OCI-LY1 (cell line): ENCODE results near the gene MFSD6.

ENCODE experiments used
- EZH2 ChIP-seq: fragments of 200-600 bp; sonication (generic), shearing (Covaris generic); IDR thresholded peaks from 2 replicates; pipeline ENCODE4 v1.8.0; 2017; ENCODE audit warnings: borderline replicate concordance, mixed run types, mild to moderate bottlenecking, antibody characterized with exemption, low read length, moderate library complexity, mixed read lengths
- TF ChIP-seq, protein P1 (sequence below): fragments of 200-600 bp; sonication (generic), shearing (Covaris generic); IDR thresholded peaks from 2 replicates; pipeline ENCODE4 v1.5.1; 2017; ENCODE audit warnings: mild to moderate bottlenecking, antibody characterized with exemption, low read length, moderate library complexity, mixed read lengths

DNA sequence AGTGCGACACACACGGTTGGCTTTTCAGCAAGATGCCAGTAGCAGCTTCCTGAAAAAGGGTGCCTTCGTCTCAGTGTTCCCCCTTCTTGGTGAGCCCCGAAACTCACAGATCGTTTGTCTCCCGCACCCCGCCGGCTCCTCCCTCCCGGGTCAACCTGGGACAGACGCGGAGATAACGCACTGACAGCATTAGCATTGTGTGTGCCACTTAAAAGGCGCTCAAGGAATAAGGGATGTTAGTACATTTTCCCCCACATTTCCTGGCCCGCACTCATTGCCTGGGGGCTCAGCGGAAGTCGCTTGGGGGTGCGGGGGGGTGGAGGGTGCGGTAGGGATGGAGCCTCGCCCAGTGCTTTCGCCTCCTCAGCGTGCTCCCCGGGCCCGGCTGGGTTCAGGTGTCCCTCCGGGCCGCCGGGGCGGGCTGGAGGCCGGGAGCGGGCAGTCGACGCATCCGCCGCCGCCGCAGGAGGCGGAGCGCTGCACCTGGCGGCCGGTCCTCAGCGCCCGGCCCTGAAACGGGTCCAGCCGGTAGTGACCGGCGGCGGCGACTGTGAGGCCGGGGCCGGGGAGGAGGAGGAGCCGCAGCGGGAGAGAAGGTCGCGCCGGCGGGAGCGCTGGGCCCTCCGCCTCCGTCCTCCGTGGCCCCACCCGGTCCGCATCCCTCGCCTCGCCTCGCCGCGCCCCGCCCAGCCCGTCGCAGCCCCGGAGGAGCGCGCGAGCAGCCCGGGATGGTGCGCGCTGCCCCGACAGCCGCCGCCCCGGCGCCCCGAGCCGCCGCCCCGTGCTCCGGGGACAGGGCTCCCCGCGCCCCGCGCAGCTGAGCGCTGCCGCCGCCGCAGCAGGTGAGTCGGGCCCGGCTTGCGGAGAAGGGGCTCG lies at the start of gene MFSD6:
- TF ChIP-seq EZH2, result no peak
- TF ChIP-seq, protein P1, sequence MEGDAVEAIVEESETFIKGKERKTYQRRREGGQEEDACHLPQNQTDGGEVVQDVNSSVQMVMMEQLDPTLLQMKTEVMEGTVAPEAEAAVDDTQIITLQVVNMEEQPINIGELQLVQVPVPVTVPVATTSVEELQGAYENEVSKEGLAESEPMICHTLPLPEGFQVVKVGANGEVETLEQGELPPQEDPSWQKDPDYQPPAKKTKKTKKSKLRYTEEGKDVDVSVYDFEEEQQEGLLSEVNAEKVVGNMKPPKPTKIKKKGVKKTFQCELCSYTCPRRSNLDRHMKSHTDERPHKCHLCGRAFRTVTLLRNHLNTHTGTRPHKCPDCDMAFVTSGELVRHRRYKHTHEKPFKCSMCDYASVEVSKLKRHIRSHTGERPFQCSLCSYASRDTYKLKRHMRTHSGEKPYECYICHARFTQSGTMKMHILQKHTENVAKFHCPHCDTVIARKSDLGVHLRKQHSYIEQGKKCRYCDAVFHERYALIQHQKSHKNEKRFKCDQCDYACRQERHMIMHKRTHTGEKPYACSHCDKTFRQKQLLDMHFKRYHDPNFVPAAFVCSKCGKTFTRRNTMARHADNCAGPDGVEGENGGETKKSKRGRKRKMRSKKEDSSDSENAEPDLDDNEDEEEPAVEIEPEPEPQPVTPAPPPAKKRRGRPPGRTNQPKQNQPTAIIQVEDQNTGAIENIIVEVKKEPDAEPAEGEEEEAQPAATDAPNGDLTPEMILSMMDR, result no peak
